ENCODE measurements around the gene ZBTB37.
A peak's percentile ranks its signal among the peaks of the same experiment; 100 is the strongest.
"Not testable (repeated sequence)": the region's sequence is repeated elsewhere in the genome, so short reads cannot be mapped to it uniquely, and the experiment has no call there.

The ZBTB37 gene

DNA sequence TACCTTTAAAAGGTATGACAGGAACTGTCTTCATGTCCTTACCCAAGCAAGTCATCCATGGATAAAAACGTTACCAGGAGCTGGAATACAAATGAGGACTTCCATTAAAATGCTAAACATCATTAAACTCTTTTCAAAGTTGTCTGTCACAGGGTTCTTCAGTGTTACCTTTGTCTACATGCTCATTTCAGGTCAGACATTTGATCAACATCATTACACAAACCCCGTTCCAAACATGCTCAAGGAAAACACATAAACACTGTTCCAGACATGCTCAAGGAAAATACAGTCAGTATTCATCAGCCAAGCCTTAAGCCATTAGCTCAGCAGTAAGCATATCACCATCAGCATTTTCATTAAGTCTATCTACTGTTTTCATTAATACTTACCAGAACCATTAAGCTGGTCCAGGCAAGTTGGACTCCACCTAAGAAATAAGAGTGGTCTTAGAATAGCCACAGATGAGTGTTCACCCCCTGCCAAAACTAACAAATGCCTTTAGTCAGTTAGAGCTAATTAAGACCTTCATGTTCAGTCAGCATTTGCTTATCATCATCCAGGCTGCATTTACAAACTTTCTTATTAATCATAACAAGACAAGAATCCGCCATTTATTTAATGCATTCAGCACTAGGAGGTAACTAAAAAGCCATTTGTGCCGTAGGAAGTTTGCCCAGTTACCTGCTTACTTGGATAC, 2.6 kb upstream of the ZBTB37 start:
- peak; percentile 2 for DNase-seq

DNA sequence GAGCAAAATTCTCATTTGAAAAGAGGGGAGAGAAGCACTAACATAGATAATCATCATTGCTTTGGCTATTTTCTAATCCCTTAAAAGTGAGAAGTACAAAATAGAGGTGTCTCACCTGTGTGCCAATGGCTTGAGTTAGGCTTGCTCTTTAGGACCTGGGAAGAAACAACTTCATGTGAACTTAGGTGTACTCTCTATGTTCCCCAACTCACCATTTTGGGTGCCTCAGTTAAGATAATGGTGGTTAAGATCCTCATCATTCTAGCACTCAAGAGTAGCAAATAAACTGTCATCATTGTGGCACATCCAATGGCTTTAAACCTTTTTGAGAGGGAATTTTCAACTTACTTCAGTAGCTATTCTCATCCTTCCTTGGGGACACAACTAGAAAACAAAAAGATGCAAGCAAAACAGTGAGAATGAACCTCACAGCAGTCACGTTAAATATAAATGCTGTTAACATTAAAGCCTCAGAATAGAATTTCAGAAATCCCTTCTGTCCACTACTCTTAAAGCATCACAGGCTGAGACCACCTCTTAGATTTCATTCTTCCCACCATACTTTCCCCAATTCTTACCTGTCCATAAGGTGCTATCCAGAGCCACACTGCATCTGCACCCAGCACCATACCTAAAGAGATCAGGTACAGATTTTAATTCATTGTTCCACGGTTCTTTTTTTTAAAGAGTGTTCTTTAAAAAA, 1.6 kb upstream of the ZBTB37 start:
- DNase-seq: no peak

DNA sequence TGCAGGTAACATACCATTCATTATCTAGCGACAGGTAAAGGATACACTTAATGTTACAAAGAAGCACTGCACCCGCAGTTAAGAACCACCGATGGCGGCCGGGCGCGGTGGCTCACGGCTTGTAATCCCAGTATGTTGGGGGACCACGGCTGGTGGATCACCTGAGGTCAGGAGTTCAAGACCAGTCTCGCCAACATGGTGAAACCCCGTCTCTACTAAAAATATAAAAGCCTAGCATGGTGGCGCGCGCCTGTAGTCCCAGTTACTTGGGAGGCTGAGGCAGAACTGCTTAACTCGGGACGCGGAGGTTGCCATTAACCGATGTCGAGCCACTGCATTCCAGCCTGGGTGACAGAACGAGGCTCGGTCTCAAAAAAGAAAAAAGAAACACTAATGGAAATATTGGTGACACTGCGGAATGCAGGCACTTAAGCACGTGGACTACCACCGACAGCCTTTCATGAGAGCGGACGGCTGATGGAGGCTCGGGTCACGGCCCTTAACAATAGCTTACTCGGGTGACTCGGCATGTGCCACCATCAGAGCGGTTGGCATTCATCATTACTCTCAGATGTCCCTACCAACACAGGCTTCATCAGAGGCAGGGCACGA, 933 bp upstream of the ZBTB37 start:
- DNase-seq: no peak

DNA sequence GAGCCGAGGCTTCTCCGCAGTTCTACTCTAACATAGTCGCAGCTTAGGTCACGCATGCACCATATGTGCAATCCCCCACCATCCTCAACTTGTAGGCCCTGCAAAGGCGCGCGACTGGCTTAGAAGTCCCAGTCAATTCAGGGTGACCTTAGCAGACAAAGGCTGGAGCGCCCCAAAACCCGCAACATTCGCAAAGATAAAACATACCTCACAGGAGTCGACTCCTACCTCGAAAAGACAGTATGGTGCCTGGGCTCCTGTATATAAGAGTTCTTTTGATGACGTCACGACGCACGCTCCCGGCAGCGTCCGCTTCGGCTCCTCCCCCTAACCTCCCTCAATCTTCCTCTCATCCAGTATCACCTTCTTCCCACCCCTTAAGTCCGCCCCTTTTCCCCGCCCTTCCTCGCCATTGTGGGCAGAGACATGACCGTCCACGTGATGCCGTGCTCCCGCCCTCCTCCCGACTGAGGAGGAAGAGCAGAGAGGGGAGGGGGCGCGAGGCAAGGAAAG, 371 bp upstream of the ZBTB37 start, which contains the start of gene GAS5:
TSS of gene GAS5 (minus strand) at position 237 of the 513 bp plus-strand sequence.
- peak; percentile 99 for DNase-seq

DNA sequence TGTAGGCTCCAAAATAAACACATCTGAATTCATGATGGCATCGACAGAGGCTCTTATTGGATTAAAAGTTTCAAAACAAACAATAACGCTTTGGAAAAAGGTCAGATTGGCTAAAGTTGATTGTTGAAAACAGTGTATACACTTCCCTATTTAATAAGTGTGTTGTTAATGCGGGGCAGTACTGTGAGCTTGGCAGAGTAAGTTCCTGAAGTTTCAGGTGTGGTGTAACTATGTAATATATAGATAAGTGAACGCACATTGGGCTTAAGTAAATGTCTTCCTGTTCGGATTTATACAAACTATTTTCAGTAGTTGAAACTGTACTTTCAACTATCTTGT, 810 bp downstream of the ZBTB37 start:
- DNase-seq: no peak

DNA sequence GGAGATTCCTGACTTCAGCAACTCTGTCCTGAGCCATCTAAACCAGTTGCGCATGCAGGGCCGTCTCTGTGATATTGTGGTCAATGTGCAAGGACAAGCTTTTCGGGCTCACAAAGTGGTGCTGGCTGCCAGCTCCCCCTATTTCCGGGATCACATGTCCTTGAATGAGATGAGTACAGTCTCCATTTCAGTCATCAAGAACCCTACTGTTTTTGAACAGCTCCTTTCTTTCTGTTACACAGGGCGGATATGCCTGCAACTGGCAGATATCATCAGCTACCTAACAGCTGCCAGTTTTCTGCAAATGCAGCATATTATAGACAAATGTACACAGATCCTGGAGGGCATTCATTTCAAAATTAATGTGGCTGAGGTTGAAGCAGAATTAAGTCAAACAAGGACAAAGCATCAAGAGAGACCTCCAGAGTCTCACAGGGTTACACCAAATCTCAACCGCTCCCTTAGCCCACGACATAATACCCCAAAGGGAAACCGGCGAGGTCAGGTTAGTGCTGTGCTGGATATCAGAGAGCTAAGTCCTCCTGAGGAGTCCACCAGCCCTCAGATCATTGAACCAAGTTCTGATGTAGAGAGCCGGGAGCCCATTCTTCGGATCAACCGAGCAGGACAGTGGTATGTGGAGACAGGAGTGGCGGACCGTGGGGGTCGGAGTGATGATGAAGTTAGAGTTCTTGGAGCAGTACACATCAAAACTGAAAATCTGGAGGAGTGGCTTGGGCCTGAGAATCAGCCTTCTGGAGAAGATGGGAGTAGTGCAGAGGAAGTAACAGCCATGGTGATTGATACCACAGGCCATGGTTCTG, 2.3 kb downstream of the ZBTB37 start:
- DNase-seq: no peak

DNA sequence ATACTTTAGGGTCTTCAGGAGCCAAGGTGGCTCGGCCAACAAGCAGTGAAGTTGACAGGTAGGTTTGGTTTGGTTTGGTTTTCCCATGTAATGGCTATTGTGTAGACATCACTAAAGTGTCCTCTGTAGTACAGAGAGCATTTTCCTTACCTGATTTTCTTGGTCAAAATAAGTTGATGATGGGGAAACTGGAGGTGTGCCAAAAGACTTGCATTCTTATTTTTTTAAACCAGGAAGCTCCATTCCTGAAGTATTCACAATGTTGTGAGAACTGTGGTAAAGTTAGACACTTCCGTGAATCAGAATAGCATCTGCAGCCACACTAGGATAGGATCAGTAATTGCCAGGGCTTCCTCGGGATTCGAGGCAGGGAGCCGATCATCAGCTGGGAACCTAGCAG, 2.9 kb downstream of the ZBTB37 start:
- no peak for DNase-seq

DNA sequence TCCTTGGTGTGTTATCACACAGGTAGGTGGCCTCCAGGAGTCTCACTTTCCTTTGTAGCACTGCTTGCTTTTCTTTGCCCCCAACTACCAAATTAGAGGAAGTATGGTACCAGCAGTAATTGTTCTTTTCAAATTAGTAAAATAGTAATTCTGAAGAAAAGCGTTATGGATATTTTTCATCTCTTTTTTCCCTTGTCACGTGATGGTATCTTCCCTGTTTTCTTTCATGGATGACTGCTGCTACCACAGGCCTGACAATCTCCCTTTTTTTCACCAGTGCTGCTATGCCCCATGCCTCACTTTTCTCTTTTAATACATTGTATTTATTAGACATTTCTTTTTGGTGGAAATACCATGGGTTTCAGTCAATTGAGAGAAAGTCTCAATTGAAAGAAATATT, 3.3 kb downstream of the ZBTB37 start:
- DNase-seq: no peak

DNA sequence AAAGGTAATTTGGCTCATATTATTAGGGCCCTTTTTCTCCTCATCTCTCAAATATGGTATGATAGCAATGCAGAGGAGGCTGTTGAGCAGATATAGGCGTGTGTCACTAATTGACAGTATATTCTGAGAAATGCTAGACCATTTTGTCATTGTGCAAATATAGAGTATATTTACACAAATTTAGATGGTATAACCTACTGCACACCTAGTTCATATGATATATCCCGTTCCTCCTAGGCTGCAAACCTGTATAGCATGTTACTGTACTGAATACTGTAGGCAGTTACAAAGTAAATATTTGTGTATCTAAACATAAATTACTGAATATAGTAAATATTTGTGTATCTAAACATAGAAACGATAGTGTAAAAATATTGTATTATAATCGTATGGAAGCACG, 8.6 kb downstream of the ZBTB37 start:
- DNase-seq: no peak

DNA sequence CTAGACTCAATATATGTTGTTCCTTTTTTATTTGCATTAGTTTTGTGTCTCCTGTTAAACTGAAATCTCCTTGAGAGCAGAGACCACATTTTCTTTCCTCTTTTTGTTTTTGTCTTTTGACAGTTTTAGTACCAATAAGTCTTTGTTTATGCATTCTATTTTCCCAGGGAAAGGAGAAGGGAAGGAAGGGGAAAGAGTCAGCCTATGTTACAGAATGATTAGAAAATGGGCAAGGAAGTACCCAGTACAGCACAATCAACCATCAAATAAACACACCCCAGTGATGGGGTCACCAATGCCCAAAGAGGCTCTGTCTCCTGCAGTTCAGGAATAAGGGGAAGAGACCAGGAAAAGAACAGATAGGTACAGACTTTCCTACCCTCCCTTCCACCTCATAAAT, 10.1 kb downstream of the ZBTB37 start:
- no peak for DNase-seq

DNA sequence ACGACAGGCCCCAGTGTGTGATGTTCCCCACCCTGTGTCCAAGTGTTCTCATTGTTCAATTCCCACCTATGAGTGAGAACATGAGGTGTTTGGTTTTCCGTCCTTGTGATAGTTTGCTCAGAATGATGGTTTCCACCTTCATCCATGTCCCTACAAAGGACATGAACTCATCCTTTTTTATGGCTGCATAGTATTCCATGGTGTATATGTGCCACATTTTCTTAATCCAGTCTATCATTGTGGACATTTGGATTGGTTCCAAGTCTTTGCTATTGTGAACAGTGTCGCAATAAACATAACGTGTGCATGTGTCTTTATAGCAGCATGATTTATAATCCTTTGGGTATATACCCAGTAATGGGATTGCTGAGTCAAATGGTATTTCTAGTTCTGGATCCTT, 12.9 kb downstream of the ZBTB37 start:
- DNase-seq: not testable (repeated sequence)

DNA sequence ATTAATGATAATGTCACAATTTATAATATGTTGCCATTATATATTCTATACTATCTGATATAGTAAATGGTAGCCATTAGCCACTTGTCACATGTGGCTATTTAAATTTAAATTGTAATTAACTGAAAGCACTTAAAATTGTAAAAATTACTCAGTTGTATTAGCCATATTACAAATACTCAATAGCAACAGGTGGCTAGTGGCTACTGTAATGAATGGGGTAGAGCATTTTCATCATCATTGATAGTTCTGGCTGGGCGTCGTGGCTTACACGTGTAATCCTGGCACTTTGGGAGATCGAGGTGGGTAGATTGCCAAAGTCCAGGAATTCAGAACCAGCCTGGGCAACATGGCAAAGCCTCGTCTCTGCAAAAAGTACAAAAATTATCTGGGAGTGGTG, 16.5 kb downstream of the ZBTB37 start:
- DNase-seq: no peak

DNA sequence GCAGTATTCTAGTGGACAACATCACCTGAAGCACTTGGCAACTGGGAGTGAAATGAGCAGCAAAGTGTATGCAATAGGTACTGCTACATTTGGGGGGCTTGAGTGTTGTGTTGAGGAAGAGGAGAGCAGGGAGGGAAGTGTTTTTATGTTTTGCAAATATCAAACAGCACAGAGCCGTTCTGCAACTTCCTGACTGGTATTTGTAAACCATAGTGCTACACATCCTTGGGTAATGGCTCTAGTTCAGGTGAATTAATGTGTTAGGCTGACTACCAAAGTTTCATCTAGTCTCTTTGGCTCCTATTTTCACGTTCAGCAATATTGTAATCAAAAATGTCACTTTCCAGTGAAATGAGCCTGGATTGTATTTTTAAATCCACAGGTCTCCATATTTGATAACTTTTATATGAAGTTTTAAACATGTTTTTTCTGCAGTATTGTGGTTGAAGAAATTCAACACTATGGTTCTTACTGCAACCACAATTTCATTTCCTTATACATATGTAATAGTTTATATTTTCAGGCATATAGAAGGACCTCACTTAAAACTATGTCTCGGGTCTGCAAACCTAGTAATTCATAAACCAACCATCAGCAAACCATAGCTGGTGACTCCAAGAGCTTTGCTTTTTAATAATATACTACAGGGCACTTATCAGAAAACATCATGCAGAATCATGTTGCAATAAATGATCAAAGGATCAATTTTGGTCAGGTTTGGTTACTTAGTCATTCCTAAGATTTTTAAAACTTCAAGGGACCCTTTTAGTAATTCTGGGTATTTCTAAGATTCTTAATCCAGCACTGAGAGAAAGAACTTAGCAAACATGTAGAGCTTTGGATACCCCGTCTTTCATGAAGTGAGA, 18.8 kb downstream of the ZBTB37 start:
- DNase-seq: no peak

DNA sequence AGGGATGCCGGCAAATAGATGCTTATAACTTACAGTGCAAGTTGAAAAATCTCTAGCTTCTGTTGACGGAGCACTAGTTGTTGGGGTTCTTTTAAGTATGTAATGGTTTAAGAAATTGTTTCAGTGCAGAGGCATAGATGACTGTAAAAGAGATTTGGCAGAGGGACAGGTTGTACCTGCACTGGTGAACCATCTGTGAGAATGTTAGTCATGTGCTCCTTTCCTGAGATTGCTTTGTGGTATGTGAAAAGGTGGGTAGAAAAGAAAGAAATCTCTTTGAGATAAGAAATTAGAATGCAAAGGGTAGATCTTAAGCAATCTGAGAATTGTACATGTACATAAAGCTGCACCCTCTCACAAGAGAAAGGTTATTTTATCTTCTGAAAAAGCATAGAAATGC, 19.4 kb downstream of the ZBTB37 start:
- no peak for DNase-seq

DNA sequence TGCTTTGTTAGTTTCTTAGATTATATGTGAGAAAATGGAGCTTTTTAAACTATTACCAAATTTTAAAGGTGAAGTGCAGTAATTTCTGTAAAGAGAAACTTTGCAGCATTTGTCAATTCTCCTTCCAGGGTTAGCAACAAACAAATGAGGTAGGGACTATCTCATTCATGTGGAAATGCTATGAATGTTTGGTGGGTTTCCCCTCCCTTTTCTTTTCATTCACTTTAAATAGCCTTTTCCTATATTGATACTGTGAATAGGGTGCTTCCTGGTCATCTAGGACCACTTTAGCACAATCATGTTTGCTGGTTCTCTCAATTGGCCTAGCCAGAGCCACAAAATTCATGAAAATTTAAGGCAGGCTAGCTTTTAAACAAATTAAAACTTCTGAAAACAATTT, 20.6 kb downstream of the ZBTB37 start:
- DNase-seq: no peak

DNA sequence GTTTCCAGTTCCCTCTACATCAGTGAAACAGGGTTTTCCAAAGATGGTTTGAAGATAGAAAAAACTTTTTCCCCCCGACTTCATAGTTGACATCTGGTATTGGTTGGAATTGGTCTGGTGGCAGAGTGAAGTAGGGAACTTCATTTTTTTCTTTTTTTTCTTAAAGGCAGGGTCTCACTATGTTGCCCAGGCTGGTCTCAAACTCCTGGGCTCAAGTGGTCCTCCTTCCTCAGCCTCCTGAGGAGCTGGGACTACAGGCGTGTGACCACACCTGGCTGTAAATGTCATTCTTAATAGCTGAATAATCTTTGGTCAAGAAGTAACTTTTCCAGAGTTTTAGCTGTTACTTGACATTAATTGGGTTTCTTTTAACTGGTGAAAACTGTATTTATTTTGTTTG, 21.7 kb downstream of the ZBTB37 start:
- DNase-seq: no peak

DNA sequence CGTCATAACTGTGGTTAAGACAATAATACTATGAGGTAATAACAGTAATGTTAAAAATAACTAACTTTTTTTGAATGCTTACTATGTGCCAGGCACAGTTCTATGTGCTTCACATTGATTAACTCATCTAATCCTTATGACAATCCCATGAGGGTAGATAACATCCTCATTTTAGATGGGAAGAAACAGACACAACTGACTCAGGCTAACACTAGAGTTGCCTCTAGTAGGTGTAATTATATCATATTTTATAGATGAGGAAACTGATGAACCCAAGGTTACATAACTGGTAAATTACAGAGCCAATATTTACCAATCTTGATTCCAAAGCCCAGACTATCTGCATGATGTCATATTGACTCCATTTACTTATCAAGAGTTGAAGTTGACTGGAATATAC, 25.4 kb downstream of the ZBTB37 start:
- DNase-seq: no peak

DNA sequence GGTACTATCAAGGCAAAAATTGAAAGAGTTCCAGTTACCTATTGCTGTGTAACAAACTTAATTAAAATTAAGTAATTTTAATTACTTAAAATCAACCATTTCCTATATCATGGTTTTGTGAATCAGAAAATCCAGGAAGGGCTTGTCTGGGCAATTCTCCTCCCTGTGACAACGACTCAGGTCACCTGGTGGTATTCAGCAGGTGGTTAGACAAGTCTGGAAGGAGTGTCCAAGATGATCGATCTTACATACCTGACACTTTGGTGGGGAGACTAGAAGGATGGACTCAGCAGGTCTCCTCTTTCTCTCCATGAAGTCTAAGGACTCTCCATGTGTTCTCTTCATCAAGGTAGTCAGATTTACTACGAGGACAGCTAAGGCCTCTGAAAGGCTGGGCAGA, 26.0 kb downstream of the ZBTB37 start:
- no peak for DNase-seq

DNA sequence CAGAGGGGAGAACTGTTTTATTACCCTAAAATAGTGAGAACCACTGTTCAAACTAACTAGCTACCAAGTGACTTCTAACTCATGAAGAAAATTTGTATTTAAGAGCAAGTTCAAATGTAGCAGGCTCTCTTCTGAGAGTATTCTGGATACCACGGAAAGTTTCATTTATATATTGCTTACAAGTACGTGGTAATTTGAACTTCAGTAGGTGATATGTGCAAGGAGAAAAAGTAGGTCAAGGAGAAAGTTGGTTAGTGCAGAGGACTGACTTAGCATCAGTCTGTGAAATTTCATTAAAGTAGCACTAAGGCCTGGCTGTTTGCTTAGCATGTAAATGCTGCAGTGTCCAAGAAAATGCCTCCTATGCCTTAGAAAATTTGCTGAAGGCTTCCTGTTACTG, 32.2 kb downstream of the ZBTB37 start:
- no peak for DNase-seq

DNA sequence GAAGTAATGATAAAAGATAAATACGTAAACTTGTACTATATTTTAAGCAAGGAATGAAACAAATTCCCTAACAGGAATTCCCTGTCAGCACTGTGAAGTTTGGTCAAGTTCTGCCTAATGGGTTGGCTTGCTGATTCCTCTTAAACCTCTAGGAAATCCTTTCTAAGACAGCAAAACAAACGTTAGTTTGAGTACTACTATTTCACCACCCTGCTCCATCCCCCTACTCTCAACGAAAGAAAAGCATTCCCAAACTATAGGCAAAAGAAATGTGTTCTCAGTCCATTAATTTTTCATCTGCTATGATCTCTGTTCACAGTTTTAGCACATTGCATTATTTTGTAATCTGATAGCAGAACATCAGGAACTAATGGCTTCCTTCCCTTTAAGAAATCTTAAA, 32.8 kb downstream of the ZBTB37 start:
- no peak for DNase-seq

DNA sequence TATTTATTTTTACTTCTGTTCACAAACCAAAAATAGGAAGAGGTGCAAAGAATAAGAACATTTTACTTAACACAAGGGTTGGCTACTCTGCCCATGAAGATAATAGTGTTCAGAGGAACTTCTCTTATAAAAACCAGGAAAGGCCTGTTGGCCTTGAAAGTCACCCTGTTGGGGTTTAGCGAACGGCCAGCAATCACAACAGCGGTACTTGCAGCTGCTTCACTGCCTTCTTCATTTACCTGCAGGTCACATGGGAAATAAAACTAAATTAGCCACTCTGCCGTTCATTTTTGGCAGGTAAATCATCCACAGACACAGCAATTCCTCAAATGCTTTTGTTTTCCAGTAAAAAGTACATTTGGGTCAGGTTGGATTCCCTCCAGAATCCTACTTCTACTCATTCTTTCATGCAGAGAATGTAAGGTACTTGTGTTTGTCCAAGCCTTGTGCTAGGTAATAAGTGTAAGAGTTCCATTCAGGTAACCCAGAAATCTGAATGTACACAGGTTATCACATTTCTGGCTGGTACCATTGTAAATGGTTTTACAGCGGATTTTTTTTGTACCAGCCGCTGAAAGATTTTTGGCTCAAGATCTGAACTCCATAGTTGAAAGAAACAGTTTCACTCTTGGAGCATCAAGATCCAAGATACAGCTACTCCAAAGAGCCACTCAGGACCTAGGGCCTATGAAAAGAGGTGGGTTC, 35.8 kb downstream of the ZBTB37 start:
- DNase-seq: peak; percentile 80

DNA sequence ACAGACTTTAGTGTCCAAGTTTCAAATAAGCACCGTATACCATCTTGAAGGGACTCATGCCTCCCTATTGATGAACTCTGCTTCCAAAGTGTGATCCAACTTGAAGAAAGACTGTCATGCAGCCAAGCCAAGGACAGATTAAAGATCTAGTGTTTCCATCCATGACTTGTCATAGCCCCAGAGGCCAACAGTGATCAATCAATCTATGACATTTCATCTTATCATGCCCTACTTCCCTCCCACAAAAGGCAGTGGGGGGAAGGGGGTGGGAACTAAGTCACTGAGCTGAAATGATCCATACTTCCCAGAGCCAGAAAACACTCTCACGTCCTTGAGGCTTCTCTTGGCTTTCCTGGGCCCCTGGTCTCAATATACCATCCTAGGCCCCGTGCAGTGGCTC, 44.9 kb downstream of the ZBTB37 start:
- no peak for DNase-seq
